Activated naive CD8-positive, alpha-beta T cell (primary cell): ENCODE measurements around the gene CIAPIN1.

ENCODE experiments used
- H3K27ac Mint-ChIP-seq: one replicate; pipeline ENCODE4 v1.8.0; 2021; ENCODE audit warnings: mixed read lengths
- H3K27me3 Mint-ChIP-seq: one replicate; pipeline ENCODE4 v1.8.0; 2021; ENCODE audit warnings: mixed read lengths
- H3K36me3 Mint-ChIP-seq: one replicate; pipeline ENCODE4 v1.8.0; 2021; ENCODE audit warnings: mixed read lengths
- H3K4me1 Mint-ChIP-seq: one replicate; pipeline ENCODE4 v1.8.0; 2021; ENCODE audit warnings: low read depth, mixed read lengths
- H3K4me3 Mint-ChIP-seq: one replicate; pipeline ENCODE4 v1.8.0; 2021; ENCODE audit warnings: mild to moderate bottlenecking, mixed read lengths
- H3K9me3 Mint-ChIP-seq: one replicate; pipeline ENCODE4 v1.8.0; 2021; ENCODE audit warnings: low read depth, mixed read lengths

CIAPIN1 gene

GRCh38 chr16:57479976-57480753 is 33.0 kb upstream of the CIAPIN1 start:
- no peaks in the 10 kb centered on the region for H3K9me3 Mint-ChIP-seq
- no peaks in the 10 kb centered on the region for H3K36me3 Mint-ChIP-seq
- H3K27me3 Mint-ChIP-seq, result no peaks in the 10 kb centered on the region
- H3K27ac Mint-ChIP-seq, result no peak overlapping the region
- no peak overlapping the region for H3K4me3 Mint-ChIP-seq
- H3K4me1 Mint-ChIP-seq, result peaks cover 15% of the 10 kb centered on the region

GRCh38 chr16:57479205-57479975 is 32.2 kb upstream of the CIAPIN1 start:
- no peaks in the 10 kb centered on the region for H3K36me3 Mint-ChIP-seq
- H3K27me3 Mint-ChIP-seq, result no peaks in the 10 kb centered on the region
- H3K9me3 Mint-ChIP-seq, result no peaks in the 10 kb centered on the region
- H3K4me1 Mint-ChIP-seq, result peaks cover 14% of the 10 kb centered on the region
- no peak overlapping the region for H3K4me3 Mint-ChIP-seq
- H3K27ac Mint-ChIP-seq, result no peak overlapping the region

DNA sequence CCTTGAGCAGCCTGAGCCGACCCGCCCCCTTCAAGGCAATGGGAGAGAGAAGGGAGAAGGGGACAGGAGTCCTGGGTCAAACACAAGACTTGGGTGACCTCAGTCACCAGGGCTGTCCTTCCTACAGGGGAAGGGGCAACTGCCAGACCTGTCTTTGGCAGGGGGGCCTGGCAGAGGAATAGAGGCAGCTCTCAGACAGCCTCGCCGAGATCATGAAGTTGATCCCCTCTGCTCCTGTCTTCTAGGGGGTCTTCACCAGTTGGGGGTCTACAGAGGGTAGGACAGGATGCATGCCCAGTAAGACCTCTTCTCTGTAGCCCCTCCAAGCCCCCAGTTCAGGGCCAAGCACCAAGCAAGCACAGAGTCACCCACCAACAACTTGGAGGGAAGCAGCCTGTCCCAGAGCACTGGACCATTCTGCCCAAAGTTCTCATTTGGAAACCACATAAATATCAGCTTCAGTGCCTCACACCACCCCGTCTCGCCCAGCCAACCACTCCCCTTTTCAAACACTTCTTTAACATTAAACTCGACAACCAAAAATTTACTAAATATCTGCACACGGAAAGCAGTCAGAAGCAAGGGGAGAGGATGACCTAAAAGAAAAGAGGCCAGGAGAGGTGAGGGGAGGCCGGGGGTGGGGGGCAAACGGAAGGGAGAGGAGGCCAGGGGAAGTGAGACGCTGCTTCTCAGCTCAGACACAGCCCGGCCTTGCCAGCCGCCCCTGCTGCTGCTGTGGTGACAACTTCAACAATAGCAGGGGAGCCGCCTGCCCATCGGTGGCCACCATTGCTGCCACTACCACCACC is 31.4 kb upstream of the CIAPIN1 start:
- Mint-ChIP-seq H3K27ac (no peak overlapping the region), H3K36me3 (no peaks in the 10 kb centered on the region), H3K4me1 (peaks cover 14% of the 10 kb centered on the region), H3K4me3 (no peak overlapping the region), H3K27me3 (no peaks in the 10 kb centered on the region), H3K9me3 (no peaks in the 10 kb centered on the region)

GRCh38 chr16:57477531-57478202 is 30.5 kb upstream of the CIAPIN1 start:
- no peaks in the 10 kb centered on the region for H3K36me3 Mint-ChIP-seq
- no peak overlapping the region for H3K27ac Mint-ChIP-seq
- peaks cover 14% of the 10 kb centered on the region for H3K4me1 Mint-ChIP-seq
- H3K9me3 Mint-ChIP-seq, result no peaks in the 10 kb centered on the region
- no peaks in the 10 kb centered on the region for H3K27me3 Mint-ChIP-seq
- no peak overlapping the region for H3K4me3 Mint-ChIP-seq

GRCh38 chr16:57476546-57477410 is 29.6 kb upstream of the CIAPIN1 start:
- Mint-ChIP-seq H3K27ac (no peak overlapping the region), H3K4me1 (peaks cover 14% of the 10 kb centered on the region), H3K4me3 (peak overlapping the region; percentile 10), H3K27me3 (no peaks in the 10 kb centered on the region), H3K9me3 (no peaks in the 10 kb centered on the region), H3K36me3 (no peaks in the 10 kb centered on the region)

DNA sequence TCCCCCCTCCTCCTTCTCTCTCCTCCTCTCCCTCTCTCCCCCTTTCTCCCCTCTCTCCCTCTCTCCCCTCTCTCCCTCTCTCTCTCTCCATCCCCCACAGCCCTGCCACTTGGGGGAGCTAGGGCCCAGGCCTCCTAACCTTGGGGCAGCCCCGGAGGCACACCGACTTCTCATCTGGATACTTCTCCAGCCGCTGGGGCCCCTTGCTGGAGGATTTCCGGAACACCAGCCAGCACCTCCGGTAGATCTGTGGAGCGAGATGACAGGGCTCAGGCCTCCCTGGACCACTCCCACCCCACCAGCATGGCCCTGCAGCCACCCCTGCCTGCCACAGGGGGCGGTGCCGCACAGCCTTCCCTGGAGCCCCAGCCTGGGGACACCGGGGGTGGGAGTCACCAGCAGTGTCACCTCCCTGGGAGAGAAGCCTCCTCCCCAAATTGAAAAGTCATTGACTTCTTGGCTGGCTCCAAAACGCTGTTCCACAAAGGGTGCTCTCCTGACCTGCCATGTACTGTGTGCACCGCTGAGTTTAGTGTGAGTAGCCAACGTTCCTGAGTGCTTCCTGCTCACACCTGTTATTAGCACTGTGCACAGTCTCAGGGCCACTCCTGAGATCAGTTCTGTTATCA is 28.6 kb upstream of the CIAPIN1 start:
- H3K9me3 Mint-ChIP-seq, result no peaks in the 10 kb centered on the region

DNA sequence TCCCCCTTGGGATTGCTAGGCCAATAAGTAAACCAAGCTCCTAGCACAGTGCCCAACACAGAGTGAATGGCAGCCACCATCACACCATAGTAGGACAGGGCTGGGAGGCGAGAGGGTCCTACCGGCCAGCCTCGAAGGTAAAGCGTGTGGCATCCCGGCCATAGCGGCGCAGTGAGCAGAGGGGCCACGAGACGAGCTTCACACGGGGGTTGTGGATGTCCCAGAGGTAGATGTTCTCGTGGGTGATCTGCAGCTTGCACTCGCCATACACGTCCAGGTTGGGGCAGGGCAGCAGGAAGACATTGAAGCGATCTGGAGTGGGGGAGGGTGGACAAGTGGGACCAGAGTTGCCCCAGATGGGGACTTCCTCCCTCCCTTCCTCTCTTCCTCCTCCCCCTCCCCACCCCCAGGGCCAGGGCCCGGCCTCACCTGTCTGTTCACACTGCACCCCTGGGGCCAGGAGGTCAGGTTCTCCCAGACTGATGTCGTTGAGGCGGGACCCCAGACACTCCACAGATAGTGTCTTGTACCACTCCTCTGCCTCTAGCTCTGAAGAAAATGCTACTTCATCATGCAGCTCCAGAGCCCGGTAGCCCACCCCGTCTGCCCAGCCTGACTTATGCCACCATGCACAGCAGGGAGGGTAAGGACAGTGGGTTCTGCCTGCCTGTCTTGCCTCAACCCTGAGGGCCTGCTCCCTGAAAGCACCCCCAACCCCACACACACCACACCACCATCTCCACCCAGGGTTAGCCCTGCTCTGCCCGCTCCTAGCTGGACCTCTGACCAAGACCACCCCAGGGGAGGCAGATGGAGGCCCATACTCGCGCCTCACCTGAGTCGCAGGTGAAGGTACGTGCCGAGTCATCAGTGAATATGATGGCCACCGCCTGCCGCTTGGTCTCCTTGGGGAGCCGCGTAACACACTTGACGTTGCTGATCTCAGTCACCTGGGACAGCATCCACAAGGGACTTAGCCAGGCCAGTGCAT is 27.8 kb upstream of the CIAPIN1 start:
- Mint-ChIP-seq H3K9me3 (no peaks in the 10 kb centered on the region), H3K27ac (no peak overlapping the region), H3K27me3 (no peaks in the 10 kb centered on the region), H3K36me3 (no peaks in the 10 kb centered on the region), H3K4me1 (peaks cover 14% of the 10 kb centered on the region), H3K4me3 (no peak overlapping the region)

More for the DNA sequence above, 28.6 kb upstream of the CIAPIN1 start:
- Mint-ChIP-seq H3K4me1 (peaks cover 14% of the 10 kb centered on the region), H3K36me3 (no peaks in the 10 kb centered on the region), H3K27me3 (no peaks in the 10 kb centered on the region), H3K27ac (peak overlapping the region; percentile 46), H3K4me3 (peak overlapping the region; percentile 10)

- H3K4me3 Mint-ChIP-seq, result no peak overlapping the region
- no peaks in the 10 kb centered on the region for H3K27me3 Mint-ChIP-seq
- no peaks in the 10 kb centered on the region for H3K36me3 Mint-ChIP-seq
- peaks cover 12% of the 10 kb centered on the region for H3K4me1 Mint-ChIP-seq
- no peak overlapping the region for H3K27ac Mint-ChIP-seq
- H3K9me3 Mint-ChIP-seq, result no peaks in the 10 kb centered on the region
These were observed 26.7 kb upstream of the CIAPIN1 start for GRCh38 chr16:57473906-57474305.

- Mint-ChIP-seq H3K36me3 (peaks cover under 1% of the 10 kb centered on the region), H3K4me3 (no peak overlapping the region), H3K9me3 (no peaks in the 10 kb centered on the region), H3K4me1 (peaks cover 10% of the 10 kb centered on the region), H3K27ac (no peak overlapping the region), H3K27me3 (no peaks in the 10 kb centered on the region)
These were observed 26.1 kb upstream of the CIAPIN1 start for GRCh38 chr16:57473176-57473840.

DNA sequence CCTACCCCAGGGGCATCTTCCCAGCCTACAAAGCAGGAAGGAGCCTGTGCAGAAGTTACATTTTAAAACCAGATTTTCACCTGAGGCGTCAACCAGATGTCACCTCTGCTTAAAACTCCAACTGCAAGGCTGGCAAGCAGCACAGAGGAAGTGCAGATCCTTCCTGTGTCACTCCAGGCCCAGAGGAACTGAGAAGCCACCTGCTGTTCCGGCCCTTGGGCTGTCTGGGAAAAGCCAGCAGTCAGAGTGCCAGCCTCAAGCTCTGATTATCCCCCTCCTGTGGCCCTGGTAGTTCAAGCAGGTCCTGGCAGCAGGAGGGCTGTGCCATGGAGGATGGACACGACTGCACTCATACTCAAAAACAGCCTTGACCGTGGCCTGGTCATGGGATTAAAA is 25.5 kb upstream of the CIAPIN1 start:
- Mint-ChIP-seq H3K27me3 (no peaks in the 10 kb centered on the region), H3K27ac (no peak overlapping the region), H3K9me3 (no peaks in the 10 kb centered on the region), H3K4me3 (no peak overlapping the region), H3K36me3 (peaks cover 2% of the 10 kb centered on the region), H3K4me1 (peaks cover 10% of the 10 kb centered on the region)

DNA sequence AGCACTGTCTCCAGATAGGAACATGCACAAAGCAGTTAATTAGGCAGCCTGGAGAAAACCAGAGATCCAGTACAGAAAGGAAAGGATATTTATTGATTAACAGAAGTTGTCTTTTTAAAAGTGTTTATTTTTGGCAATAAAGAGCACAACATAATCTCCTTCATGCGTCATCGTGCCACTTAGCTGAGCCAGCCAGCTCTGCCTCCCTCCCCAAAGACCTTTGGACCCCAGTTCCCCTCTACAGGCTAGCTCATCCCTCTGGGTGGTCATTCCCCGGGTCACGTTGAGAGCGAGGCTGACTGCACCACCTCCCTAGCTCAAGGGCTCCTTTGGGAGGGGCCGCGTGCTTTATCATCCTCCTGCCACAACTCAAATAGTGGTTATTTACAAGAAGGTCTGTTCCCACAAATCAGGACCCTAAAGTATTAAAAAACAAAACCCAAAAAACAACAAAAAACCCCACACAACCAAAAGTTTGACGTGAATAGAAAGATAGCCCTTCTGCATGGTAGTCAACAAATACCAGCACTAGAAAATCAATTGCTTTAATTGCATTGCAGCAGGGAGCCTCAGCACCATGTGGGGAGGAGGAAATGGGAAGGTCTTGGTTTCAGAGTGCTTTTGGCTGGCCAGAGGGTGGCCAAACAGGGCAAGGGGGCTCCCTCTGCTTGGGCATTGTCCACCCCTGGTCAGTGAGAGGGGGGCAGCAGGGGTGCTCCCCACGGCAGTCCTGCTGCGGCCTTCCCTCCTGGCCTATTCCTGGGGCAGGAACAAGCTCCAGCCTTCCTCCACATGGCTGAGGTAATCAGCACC is 24.9 kb upstream of the CIAPIN1 start:
- H3K27me3 Mint-ChIP-seq, result no peaks in the 10 kb centered on the region
- H3K4me1 Mint-ChIP-seq, result peaks cover 10% of the 10 kb centered on the region
- peak overlapping the region; percentile 75 for H3K27ac Mint-ChIP-seq
- no peak overlapping the region for H3K4me3 Mint-ChIP-seq
- H3K36me3 Mint-ChIP-seq, result peaks cover 2% of the 10 kb centered on the region
- H3K9me3 Mint-ChIP-seq, result no peaks in the 10 kb centered on the region

- H3K27ac Mint-ChIP-seq, result no peak overlapping the region
These were observed 24.0 kb upstream of the CIAPIN1 start for GRCh38 chr16:57471209-57471608.

More at GRCh38 chr16:57471209-57471608, 24.0 kb upstream of the CIAPIN1 start:
- Mint-ChIP-seq H3K9me3 (no peaks in the 10 kb centered on the region), H3K4me1 (peaks cover 6% of the 10 kb centered on the region), H3K27me3 (no peaks in the 10 kb centered on the region), H3K4me3 (no peak overlapping the region), H3K36me3 (peaks cover 2% of the 10 kb centered on the region)
